WTC11 (cell line): ENCODE measurements around the gene OPN3.

Experiments used
- ATF2 ChIP-seq: sonication (generic); formaldehyde crosslinking; IDR thresholded peaks from 2 replicates; pipeline ENCODE4 v1.8.1; 2022; ENCODE audit warnings: low read depth, missing genetic modification reagents, borderline replicate concordance
- FOXP4 ChIP-seq: sonication (generic); formaldehyde crosslinking; IDR thresholded peaks from 2 replicates; pipeline ENCODE4 v1.8.0; 2022; ENCODE audit warnings: mild to moderate bottlenecking, missing genetic modification reagents
- PREB ChIP-seq: sonication (generic); formaldehyde crosslinking; IDR thresholded peaks from 2 replicates; pipeline ENCODE4 v1.8.1; 2022; ENCODE audit warnings: mild to moderate bottlenecking, missing genetic modification reagents, moderate library complexity, borderline replicate concordance
- TCF7 ChIP-seq: sonication (generic); formaldehyde crosslinking; IDR thresholded peaks from 2 replicates; pipeline ENCODE4 v1.8.0; 2022; ENCODE audit warnings: mild to moderate bottlenecking, low read depth, missing genetic modification reagents, moderate library complexity
- ZNF121 ChIP-seq: sonication (generic); formaldehyde crosslinking; IDR thresholded peaks from 2 replicates; pipeline ENCODE4 v1.8.0; 2023; ENCODE audit warnings: missing genetic modification reagents
- TF ChIP-seq, protein P1 (sequence below): fragments of 200-600 bp; IDR thresholded peaks from 2 replicates; pipeline ENCODE4 v1.8.0; 2022; ENCODE audit warnings: antibody characterized with exemption
- TF ChIP-seq, protein P2 (sequence below): sonication (generic); formaldehyde crosslinking; IDR thresholded peaks from 2 replicates; pipeline ENCODE4 v1.8.1; 2022; ENCODE audit warnings: low read depth, mild to moderate bottlenecking, moderate library complexity, missing genetic modification reagents, borderline replicate concordance

GRCh38 chr1:241550318-241550717 lies 89.9 kb downstream of the OPN3 start:
- TF ChIP-seq, protein P1, sequence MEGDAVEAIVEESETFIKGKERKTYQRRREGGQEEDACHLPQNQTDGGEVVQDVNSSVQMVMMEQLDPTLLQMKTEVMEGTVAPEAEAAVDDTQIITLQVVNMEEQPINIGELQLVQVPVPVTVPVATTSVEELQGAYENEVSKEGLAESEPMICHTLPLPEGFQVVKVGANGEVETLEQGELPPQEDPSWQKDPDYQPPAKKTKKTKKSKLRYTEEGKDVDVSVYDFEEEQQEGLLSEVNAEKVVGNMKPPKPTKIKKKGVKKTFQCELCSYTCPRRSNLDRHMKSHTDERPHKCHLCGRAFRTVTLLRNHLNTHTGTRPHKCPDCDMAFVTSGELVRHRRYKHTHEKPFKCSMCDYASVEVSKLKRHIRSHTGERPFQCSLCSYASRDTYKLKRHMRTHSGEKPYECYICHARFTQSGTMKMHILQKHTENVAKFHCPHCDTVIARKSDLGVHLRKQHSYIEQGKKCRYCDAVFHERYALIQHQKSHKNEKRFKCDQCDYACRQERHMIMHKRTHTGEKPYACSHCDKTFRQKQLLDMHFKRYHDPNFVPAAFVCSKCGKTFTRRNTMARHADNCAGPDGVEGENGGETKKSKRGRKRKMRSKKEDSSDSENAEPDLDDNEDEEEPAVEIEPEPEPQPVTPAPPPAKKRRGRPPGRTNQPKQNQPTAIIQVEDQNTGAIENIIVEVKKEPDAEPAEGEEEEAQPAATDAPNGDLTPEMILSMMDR: no peak
- no peak for TF ChIP-seq ZNF121 (CRISPR knock-in tag)
- TF ChIP-seq ATF2 (CRISPR knock-in tag): no peak
- no peak for TF ChIP-seq PREB (CRISPR knock-in tag)
- TF ChIP-seq, protein P2, sequence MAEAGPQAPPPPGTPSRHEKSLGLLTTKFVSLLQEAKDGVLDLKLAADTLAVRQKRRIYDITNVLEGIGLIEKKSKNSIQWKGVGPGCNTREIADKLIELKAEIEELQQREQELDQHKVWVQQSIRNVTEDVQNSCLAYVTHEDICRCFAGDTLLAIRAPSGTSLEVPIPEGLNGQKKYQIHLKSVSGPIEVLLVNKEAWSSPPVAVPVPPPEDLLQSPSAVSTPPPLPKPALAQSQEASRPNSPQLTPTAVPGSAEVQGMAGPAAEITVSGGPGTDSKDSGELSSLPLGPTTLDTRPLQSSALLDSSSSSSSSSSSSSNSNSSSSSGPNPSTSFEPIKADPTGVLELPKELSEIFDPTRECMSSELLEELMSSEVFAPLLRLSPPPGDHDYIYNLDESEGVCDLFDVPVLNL (CRISPR knock-in tag): no peak
- no peak for TF ChIP-seq FOXP4 (CRISPR knock-in tag)
- no peak for TF ChIP-seq TCF7 (CRISPR knock-in tag)
